GM10266 (cell line): Measurements from ENCODE around the gene SKOR2.
"Not testable (repeated sequence)": the region's sequence is repeated elsewhere in the genome, so short reads cannot be mapped to it uniquely, and the experiment has no call there.

ENCODE experiments used
- DNase-seq: peaks from one replicate; pipeline ENCODE4 v3.0.0; 2012; ENCODE audit errors: extremely low spot score
- TF ChIP-seq, protein P1 (sequence below): IDR thresholded peaks from 2 replicates; pipeline ENCODE4 v1.5.1; 2012; ENCODE audit warnings: mild to moderate bottlenecking, low read depth; ENCODE audit not compliant: control insufficient read depth, insufficient read depth; ENCODE audit errors: missing control alignments

SKOR2 gene

DNA sequence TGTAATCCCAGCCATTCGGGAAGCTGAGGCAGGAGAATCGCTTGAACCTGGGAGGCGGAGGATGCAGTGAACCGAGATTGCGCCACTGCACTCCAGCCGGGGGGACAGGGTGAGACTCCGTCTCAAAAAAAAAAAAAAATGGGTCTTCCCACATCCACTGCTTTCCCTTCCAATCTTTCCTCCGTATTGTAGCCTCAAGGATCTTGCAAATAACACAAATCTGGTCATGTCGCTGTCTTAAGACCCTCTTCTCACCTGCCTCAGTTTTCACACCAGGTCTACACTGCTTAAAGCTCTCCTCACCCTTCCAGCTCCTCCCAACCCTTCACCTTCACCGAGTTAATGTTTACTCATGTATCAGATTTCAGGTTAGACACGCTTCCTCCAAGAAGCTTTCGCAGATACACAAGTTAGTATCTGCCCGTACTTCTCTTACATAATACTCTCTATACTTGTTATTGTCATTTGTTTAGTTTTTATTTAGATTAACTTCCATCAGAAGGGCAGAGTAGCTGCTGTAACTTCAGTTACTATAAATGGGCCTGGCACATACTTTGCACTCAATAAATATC, 76.8 kb downstream of the SKOR2 start:
- TF ChIP-seq, protein P1, sequence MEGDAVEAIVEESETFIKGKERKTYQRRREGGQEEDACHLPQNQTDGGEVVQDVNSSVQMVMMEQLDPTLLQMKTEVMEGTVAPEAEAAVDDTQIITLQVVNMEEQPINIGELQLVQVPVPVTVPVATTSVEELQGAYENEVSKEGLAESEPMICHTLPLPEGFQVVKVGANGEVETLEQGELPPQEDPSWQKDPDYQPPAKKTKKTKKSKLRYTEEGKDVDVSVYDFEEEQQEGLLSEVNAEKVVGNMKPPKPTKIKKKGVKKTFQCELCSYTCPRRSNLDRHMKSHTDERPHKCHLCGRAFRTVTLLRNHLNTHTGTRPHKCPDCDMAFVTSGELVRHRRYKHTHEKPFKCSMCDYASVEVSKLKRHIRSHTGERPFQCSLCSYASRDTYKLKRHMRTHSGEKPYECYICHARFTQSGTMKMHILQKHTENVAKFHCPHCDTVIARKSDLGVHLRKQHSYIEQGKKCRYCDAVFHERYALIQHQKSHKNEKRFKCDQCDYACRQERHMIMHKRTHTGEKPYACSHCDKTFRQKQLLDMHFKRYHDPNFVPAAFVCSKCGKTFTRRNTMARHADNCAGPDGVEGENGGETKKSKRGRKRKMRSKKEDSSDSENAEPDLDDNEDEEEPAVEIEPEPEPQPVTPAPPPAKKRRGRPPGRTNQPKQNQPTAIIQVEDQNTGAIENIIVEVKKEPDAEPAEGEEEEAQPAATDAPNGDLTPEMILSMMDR = no peak
- no peak for DNase-seq

DNA sequence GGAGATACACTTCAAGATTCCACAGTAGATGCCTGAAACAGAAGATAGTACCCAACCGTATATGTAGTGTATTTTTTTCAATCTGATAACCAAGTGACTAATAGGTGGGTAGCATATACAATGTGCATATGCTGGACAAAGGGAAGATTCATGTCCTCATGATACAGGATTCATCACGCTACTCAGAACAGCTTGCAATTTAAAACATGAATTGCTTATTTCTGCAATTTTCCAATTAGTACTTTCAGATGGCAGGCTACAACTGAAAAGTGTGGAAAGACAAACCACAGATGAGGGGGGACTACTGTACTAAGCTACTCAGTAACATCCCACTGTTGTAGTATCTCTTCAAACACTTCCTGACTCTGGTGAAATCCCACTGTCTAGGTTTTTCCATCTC, 79.0 kb downstream of the SKOR2 start:
- DNase-seq = no peak

DNA sequence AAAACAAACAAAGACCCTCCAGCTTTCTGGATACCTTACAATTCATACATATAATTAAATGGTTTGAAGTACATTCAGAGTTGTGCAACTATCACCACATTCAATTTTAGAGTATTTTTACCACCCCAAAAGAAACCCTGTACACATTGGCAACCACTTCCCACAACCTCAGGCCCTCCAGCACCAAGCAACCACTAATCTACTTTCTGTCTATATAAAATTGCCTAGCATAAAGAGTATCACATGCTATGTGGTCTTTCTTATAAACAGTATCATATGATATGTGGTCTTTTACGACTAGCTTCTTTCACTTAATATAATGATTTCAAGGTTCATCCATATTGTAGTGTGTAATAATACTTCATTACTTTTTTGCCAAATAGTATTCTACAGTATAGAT, 82.5 kb downstream of the SKOR2 start:
- DNase-seq = no peak
- TF ChIP-seq, protein P1 = no peak

More for the DNA sequence above, 79.0 kb downstream of the SKOR2 start:
- TF ChIP-seq, protein P1 = no peak

DNA sequence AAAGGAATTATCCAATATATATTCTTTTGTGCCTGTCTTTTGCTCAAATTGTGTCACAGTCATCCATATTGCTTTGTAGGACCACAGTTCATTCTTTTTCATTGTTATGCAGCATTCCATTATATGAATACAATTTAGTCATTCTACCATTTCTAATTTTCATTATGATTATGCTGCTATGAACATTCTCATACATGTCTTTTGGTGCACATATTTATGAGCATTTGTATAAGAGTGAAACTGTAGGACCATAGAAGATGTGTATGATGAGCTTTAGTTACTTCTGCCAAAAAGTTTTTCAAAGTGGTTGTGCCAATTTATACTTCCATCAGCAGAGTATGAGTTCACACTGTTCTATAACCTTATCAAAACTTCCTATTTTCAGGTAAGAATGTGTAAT, 83.0 kb downstream of the SKOR2 start:
- TF ChIP-seq, protein P1 = no peak
- no peak for DNase-seq

DNA sequence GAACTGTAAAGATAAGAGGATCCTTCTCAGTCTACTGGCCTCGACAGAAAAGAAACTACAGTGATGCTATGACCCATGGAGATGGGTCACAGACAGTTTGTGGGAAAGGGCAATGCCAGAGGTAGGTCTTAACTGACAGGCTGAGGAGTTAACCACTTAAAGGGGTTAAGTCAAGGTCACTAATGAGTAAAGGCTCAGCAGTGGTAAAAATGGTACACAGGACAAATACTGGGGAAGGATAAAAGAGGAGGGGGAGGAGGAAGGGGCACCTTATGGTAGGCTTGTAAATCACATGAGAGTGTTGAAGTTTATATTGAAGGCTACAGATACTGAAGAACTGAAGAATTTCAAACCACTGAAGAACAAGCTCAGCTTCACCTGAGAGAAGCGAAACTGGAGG, 85.2 kb downstream of the SKOR2 start:
- DNase-seq = no peak
- TF ChIP-seq, protein P1 = no peak

DNA sequence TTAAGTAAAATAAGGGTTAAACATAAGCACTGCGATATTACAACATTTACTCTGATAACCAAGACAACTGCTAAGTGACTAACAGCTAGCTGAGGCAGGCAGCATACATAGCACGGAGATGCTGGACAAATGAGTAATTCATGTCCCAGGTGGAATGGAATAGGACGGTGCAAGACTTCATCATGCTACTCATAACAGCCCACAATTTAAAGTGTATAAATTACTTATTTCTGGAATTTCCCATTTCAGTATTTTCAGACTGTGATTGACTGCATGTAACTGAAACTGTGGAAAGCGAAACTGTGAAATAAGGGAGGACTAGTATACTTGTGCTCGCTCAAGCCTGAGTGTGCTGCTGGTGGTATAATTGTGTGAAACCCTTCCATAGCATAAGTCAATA, 88.2 kb downstream of the SKOR2 start:
- no peak for DNase-seq
- TF ChIP-seq, protein P1 = no peak

DNA sequence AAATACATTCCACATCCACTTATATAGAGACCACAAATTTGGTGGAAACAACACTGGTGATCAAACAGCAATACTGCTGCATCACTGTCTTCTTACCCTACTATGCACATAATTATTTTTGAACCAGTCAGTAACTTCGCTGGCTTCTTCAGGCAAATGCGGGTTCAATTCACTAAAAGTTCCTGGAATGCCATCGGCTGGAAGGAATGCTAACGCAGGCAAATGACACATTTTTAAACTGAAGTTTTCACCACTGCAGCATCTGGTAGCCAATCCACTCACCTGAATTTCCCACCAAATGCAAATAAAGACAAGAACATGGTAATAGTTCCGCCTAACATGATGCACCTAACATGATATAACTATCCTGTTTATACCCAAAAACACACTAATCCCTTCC, 91.2 kb downstream of the SKOR2 start:
- DNase-seq = no peak
- TF ChIP-seq, protein P1 = no peak

DNA sequence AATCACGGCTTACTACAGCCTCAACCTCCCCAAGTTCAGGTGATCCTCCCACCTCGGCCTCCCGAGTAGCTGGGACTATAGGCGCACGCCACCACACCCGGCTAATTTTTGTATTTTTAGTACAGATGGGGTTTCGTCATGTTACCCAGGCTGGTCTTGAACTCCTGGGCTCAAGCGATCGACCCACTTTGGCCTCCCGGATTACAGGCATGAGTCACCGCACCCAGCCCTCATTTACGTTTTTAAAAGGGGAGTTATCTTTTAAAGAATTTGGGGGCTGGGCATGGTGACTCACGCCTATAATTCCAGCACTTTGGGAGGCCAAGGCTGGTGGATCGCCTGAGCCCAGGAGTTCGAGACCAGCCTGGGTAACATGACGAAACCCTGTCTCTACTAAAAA, 93.1 kb downstream of the SKOR2 start:
- not testable (repeated sequence) for DNase-seq
